Skeletal muscle satellite cell (primary cell): ENCODE results near the gene CDK16.
A peak's percentile ranks its signal among the peaks of the same experiment; 100 is the strongest.

Experiments
- H3K27me3 ChIP-seq: 2 replicates; pipeline ENCODE4 v1.7.0; 2013; ENCODE audit warnings: low read length; ENCODE audit not compliant: control insufficient read depth, insufficient read depth
- H3K36me3 ChIP-seq: 2 replicates; pipeline ENCODE4 v1.7.0; 2013; ENCODE audit warnings: mild to moderate bottlenecking, control low read depth, low read length; ENCODE audit not compliant: insufficient read depth
- H3K4me1 ChIP-seq: 2 replicates; pipeline ENCODE4 v1.7.0; 2013; ENCODE audit warnings: low read length; ENCODE audit not compliant: control insufficient read depth, insufficient read depth
- H3K4me2 ChIP-seq: 2 replicates; pipeline ENCODE4 v1.7.0; 2013; ENCODE audit warnings: mild to moderate bottlenecking, low read length
- H3K4me3 ChIP-seq: 2 replicates; pipeline ENCODE4 v1.7.0; 2013; ENCODE audit warnings: low read length
- H3K9ac ChIP-seq: 2 replicates; pipeline ENCODE4 v1.7.0; 2013; ENCODE audit warnings: mild to moderate bottlenecking, low read depth, low read length, moderate library complexity
- H3K9me3 ChIP-seq: replicated peaks from 2 replicates; pipeline ENCODE4 v1.7.0; 2013; ENCODE audit warnings: mild to moderate bottlenecking, control low read depth, low read length

Gene CDK16

GRCh38 chrX:47278691-47279090, 60.2 kb downstream of the CDK16 start:
- Histone ChIP-seq H3K27me3 (peaks cover 7% of the 10 kb centered on the region), H3K4me3 (no peak overlapping the region), H3K4me2 (peak overlapping the region; percentile 16), H3K4me1 (peaks cover 10% of the 10 kb centered on the region), H3K36me3 (no peaks in the 10 kb centered on the region), H3K9ac (no peak overlapping the region), H3K9me3 (no peaks in the 10 kb centered on the region)
